HepG2 (cell line): ENCODE data around the gene ITIH2. TPM values are rescaled to one million over a fixed set of nuclear protein-coding genes. Genes with fewer than 3 reads are reported as not detected.

ENCODE experiments used
- BCLAF1 ChIP-seq: fragments of 450-650 bp; IDR thresholded peaks from 2 replicates; pipeline ENCODE4 v1.6.1; 2017; ENCODE audit warnings: mild to moderate bottlenecking
- MEF2D ChIP-seq: sonication (generic); formaldehyde crosslinking; IDR thresholded peaks from 2 replicates; pipeline ENCODE4 v1.5.1; 2020; ENCODE audit warnings: mild to moderate bottlenecking, missing genetic modification reagents
- MTA1 ChIP-seq: sonication (generic); formaldehyde crosslinking; IDR thresholded peaks from 2 replicates; pipeline ENCODE4 v1.4.0; 2020; ENCODE audit warnings: missing genetic modification reagents, mild to moderate bottlenecking, borderline replicate concordance
- PBX3 ChIP-seq: sonication (generic); formaldehyde crosslinking; IDR thresholded peaks from 2 replicates; pipeline ENCODE4 v1.8.1; 2023; ENCODE audit warnings: missing genetic modification reagents, inconsistent platforms, borderline replicate concordance
- SALL2 ChIP-seq: sonication (generic); formaldehyde crosslinking; IDR thresholded peaks from 2 replicates; pipeline ENCODE4 v1.8.1; 2023; ENCODE audit warnings: mild to moderate bottlenecking, missing genetic modification reagents, inconsistent platforms
- SKI ChIP-seq: fragments of 450-650 bp; IDR thresholded peaks from one replicate; pipeline ENCODE4 v1.6.1; 2018; ENCODE audit warnings: mild to moderate bottlenecking; ENCODE audit not compliant: partially characterized antibody
- SNRNP70 ChIP-seq: fragments of 200-400 bp; formaldehyde crosslinking; IDR thresholded peaks from 2 replicates; pipeline ENCODE4 v1.6.1; 2017; ENCODE audit warnings: mild to moderate bottlenecking, low read depth, low read length, moderate library complexity
- TAF1 ChIP-seq: sonication (generic); formaldehyde crosslinking; IDR thresholded peaks from 2 replicates; pipeline ENCODE4 v1.4.0; 2020; ENCODE audit warnings: missing genetic modification reagents
- ZBTB39 ChIP-seq: sonication (generic); formaldehyde crosslinking; IDR thresholded peaks from 2 replicates; pipeline ENCODE4 v1.5.0; 2020; ENCODE audit warnings: missing genetic modification reagents
- ZNF20 ChIP-seq: sonication (generic); formaldehyde crosslinking; IDR thresholded peaks from 2 replicates; pipeline ENCODE4 v1.4.0; 2020; ENCODE audit warnings: mild to moderate bottlenecking, moderate library complexity, missing genetic modification reagents
- ZNF292 ChIP-seq: sonication (generic); formaldehyde crosslinking; IDR thresholded peaks from 2 replicates; pipeline ENCODE4 v1.8.1; 2022; ENCODE audit warnings: mild to moderate bottlenecking, low read depth, missing genetic modification reagents, borderline replicate concordance
- ZNF318 ChIP-seq: sonication (generic); formaldehyde crosslinking; IDR thresholded peaks from 2 replicates; pipeline ENCODE4 v1.4.0; 2020; ENCODE audit warnings: mild to moderate bottlenecking, missing genetic modification reagents
- ZNF367 ChIP-seq: sonication (generic); formaldehyde crosslinking; IDR thresholded peaks from 2 replicates; pipeline ENCODE4 v1.4.0; 2020; ENCODE audit warnings: missing genetic modification reagents, borderline replicate concordance
- ZNF878 ChIP-seq: sonication (generic); formaldehyde crosslinking; IDR thresholded peaks from 2 replicates; pipeline ENCODE4 v1.8.1; 2023; ENCODE audit warnings: mild to moderate bottlenecking, missing genetic modification reagents, moderate library complexity
- ZSCAN20 ChIP-seq: sonication (generic); formaldehyde crosslinking; IDR thresholded peaks from 2 replicates; pipeline ENCODE4 v1.4.0; 2020; ENCODE audit warnings: missing genetic modification reagents, mild to moderate bottlenecking, borderline replicate concordance
- polyA plus RNA-seq, 8 experiments: library from polyadenylated mRNA; depleted of rRNA in 3 of 8; stranded (reverse) in 7 of 8; unstranded in 1 of 8; fragments of >200 nt; fragmentation: Illumina TruSeq in 4 of 8; extraction: Trizol in 4 of 8; gene quantifications; 2 replicates each; pipeline versions ENCODE4 v1.2.1 to v1.2.3, GENCODE V29; 2011 to 2016; ENCODE audit warnings: low read depth in 4 of 8, missing spikeins in 1 of 8, mixed read lengths in 1 of 8; ENCODE audit not compliant: insufficient read depth in 1 of 8
- total RNA-seq, 5 experiments: library from RNA; depleted of rRNA; stranded (reverse); fragments of >200 nt; fragmentation: Illumina TruSeq; extraction: Trizol; gene quantifications; 2 replicates each; pipeline ENCODE4 v1.2.3, GENCODE V29; 2016; ENCODE audit warnings: low read depth in 1 of 5

Gene ITIH2
- total and polyA plus RNA-seq, 2 of the 13 experiments (the other 11 are each of a cell fraction or from before 2014, with no cell fraction given): 1,197 to 1,427 TPM

GRCh38 chr10:7707102-7707501 is 4.0 kb downstream of the ITIH2 start (continued):
- TF ChIP-seq MTA1 (CRISPR knock-in tag): no peak; the same call in 1 of the 2 replicates
- peak; percentile 85 for TF ChIP-seq SKI
- TF ChIP-seq ZNF318 (CRISPR knock-in tag): no peak
- no peak for TF ChIP-seq SALL2 (CRISPR knock-in tag)
- TF ChIP-seq TAF1 (CRISPR knock-in tag): no peak; the same call in 1 of the 2 replicates
- TF ChIP-seq ZNF20 (CRISPR knock-in tag): no peak
- TF ChIP-seq ZSCAN20: no peak
- TF ChIP-seq SNRNP70: no peak
- TF ChIP-seq MEF2D (CRISPR knock-in tag): peak; percentile 67
- TF ChIP-seq ZNF367: no peak
- TF ChIP-seq ZBTB39: 0 out of 2 replicates have a peak, but pooled peaks have one; percentile 19
- no peak for TF ChIP-seq PBX3 (CRISPR knock-in tag)
- TF ChIP-seq ZNF878 (CRISPR knock-in tag): peak; percentile 57; the same call in 1 of the 2 replicates
- no peak for TF ChIP-seq BCLAF1
- no peak for TF ChIP-seq ZNF292 (CRISPR knock-in tag)
